Endothelial cell of umbilical vein (primary cell): ENCODE results near the gene OR6X1. TPM values are rescaled to one million over a fixed set of nuclear protein-coding genes. Genes with fewer than 3 reads are reported as not detected.

Experiments
- BruUV-seq: library from RNA; stranded (reverse); fragments of 400-500 nt; replicated peaks from 2 replicates; lab custom pipeline; 2021; lab: Mats Ljungman, UMichigan
- CTCF ChIA-PET: fragments of 300-600, 350-600 bp; sonication (Branson Sonifier 250); formaldehyde crosslinking; loops from one replicate; lab custom pipeline; 2021; ENCODE audit warnings: antibody characterized with exemption, inconsistent platforms; lab: Charles Lee
- POLR2A ChIA-PET: fragments of 300-600, 350-600 bp; sonication (Branson Sonifier 250); formaldehyde crosslinking; loops from one replicate; lab custom pipeline; 2021; ENCODE audit warnings: antibody characterized with exemption, inconsistent platforms; lab: Charles Lee
- DNase-seq: peaks from one replicate; pipeline ENCODE4 v3.0.0-alpha.2; 2011; ENCODE audit warnings: low read depth, low spot score
- FAIRE-seq: peaks from 2 replicates; lab custom pipeline; 2011; peaks lifted over from hg19 to GRCh38; lab: Jason Lieb, UNC
- H2AFZ ChIP-seq: 2 replicates; pipeline ENCODE4 v1.6.0; 2012; ENCODE audit warnings: low read depth, low read length, control low read depth, inconsistent platforms
- H3K27ac ChIP-seq: 2 replicates; pipeline ENCODE4 v1.5.1; 2011; ENCODE audit warnings: low read depth, mild to moderate bottlenecking, control low read depth, low read length, moderate library complexity; ENCODE audit not compliant: insufficient read depth
- H3K27me3 ChIP-seq, 2 experiments: 2 replicates each; pipeline versions ENCODE4 v1.6.0 to v1.6.1; 2011; ENCODE audit warnings: low read length in 2 of 2, mixed read lengths in 1 of 2; ENCODE audit not compliant: control insufficient read depth in 2 of 2, insufficient read depth in 2 of 2
- H3K36me3 ChIP-seq, 2 experiments: 2 replicates in 1 of 2; 3 replicates in 1 of 2; pipeline ENCODE4 v1.5.1; 2011; ENCODE audit warnings: low read length in 2 of 2, mild to moderate bottlenecking in 1 of 2, moderate library complexity in 1 of 2; ENCODE audit not compliant: control insufficient read depth in 2 of 2, insufficient read depth in 2 of 2; ENCODE audit errors: extremely low read depth in 1 of 2
- H3K4me1 ChIP-seq: 3 replicates; pipeline ENCODE4 v1.5.1; 2011; ENCODE audit warnings: mild to moderate bottlenecking, low read length; ENCODE audit not compliant: control insufficient read depth, insufficient read depth; ENCODE audit errors: extremely low read depth
- H3K4me2 ChIP-seq: 2 replicates; pipeline ENCODE4 v1.6.1; 2011; ENCODE audit warnings: low read length, control low read depth, mixed read lengths; ENCODE audit not compliant: insufficient read depth
- H3K4me3 ChIP-seq, 3 experiments: fragments of 200-600 bp in 1 of 3; sonication (generic), shearing (Covaris generic) in 1 of 3; replicated peaks in 1 of 3; 2 replicates each; pipeline ENCODE4 v1.5.1; 2011 to 2016; ENCODE audit warnings: control low read depth in 3 of 3, low read length in 3 of 3, mild to moderate bottlenecking in 2 of 3, inconsistent platforms in 1 of 3, low read depth in 1 of 3, moderate library complexity in 1 of 3; ENCODE audit not compliant: insufficient read depth in 1 of 3
- H3K79me2 ChIP-seq: 2 replicates; pipeline ENCODE4 v1.6.0; 2012; ENCODE audit warnings: low read length, inconsistent platforms; ENCODE audit not compliant: control insufficient read depth, insufficient read depth
- H3K9ac ChIP-seq: replicated peaks from 2 replicates; pipeline ENCODE3; 2011; ENCODE audit warnings: low read length, control low read depth; ENCODE audit not compliant: insufficient read depth; ENCODE audit errors: extremely low read depth
- H3K9me1 ChIP-seq: replicated peaks from 3 replicates; pipeline ENCODE4 v1.6.0; 2011; ENCODE audit warnings: mild to moderate bottlenecking, low read length; ENCODE audit not compliant: control insufficient read depth, insufficient read depth; ENCODE audit errors: extremely low read depth
- H3K9me3 ChIP-seq: replicated peaks from 2 replicates; pipeline ENCODE4 v1.5.1; 2012; ENCODE audit warnings: low read length, inconsistent platforms; ENCODE audit not compliant: control insufficient read depth, insufficient read depth
- H4K20me1 ChIP-seq: replicated peaks from 2 replicates; pipeline ENCODE3; 2011; ENCODE audit warnings: mild to moderate bottlenecking, low read length; ENCODE audit not compliant: control insufficient read depth, insufficient read depth; ENCODE audit errors: extremely low read depth
- CTCF ChIP-seq, 2 donors: IDR thresholded peaks; 1 replicate in 1 of 2; 2 replicates in 1 of 2; pipeline ENCODE4 v1.5.1; 2011; ENCODE audit warnings: low read length in 2 of 2, mild to moderate bottlenecking in 2 of 2, moderate library complexity in 2 of 2, control low read depth in 1 of 2, inconsistent platforms in 1 of 2, low read depth in 1 of 2; ENCODE audit not compliant: insufficient read depth in 1 of 2; ENCODE audit errors: extremely low read depth in 1 of 2
- EZH2 ChIP-seq: IDR thresholded peaks from 2 replicates; pipeline ENCODE4 v1.6.1; 2012; ENCODE audit warnings: borderline replicate concordance, low read depth, mild to moderate bottlenecking, moderate library complexity, low read length, inconsistent platforms; ENCODE audit not compliant: severe bottlenecking
- FOS ChIP-seq: IDR thresholded peaks from 2 replicates; pipeline ENCODE4 v1.6.1; 2011; ENCODE audit warnings: mild to moderate bottlenecking, low read length, moderate library complexity, borderline replicate concordance; ENCODE audit not compliant: insufficient read depth
- GATA2 ChIP-seq: IDR thresholded peaks from 2 replicates; pipeline ENCODE4 v1.7.0; 2011; ENCODE audit warnings: low read depth, mild to moderate bottlenecking, moderate library complexity, mixed read lengths, low read length; ENCODE audit not compliant: insufficient read length, insufficient read depth
- JUN ChIP-seq: IDR thresholded peaks from 2 replicates; pipeline ENCODE4 v1.6.1; 2011; ENCODE audit warnings: borderline replicate concordance, low read depth; ENCODE audit not compliant: insufficient read length, insufficient read depth
- MYC ChIP-seq: IDR thresholded peaks from one replicate; pipeline ENCODE4 v1.6.1; 2011; ENCODE audit warnings: mild to moderate bottlenecking, low read depth, low read length
- POLR2A ChIP-seq: IDR thresholded peaks from 2 replicates; pipeline ENCODE4 v1.6.1; 2012; ENCODE audit warnings: low read depth, mild to moderate bottlenecking, control low read depth, low read length
- POLR2AphosphoS5 ChIP-seq: IDR thresholded peaks from 2 replicates; pipeline ENCODE4 v1.6.1; 2012; ENCODE audit warnings: low read depth, mild to moderate bottlenecking, control low read depth, low read length, moderate library complexity; ENCODE audit not compliant: insufficient read depth
- dilution Hi-C: fragments of 300-500 bp; cut with MboI; formaldehyde crosslinking; loops from one replicate; pipeline ENCODE4 v1.15.0; 2019; ENCODE audit warnings: low sequenced_read_pairs; ENCODE audit not compliant: extremely low pct_ligation_motif_present
- intact Hi-C: fragments of 100-400 bp; cut with micrococcal nuclease; formaldehyde crosslinking; loops from one replicate; pipeline ENCODE4 v1.10.0; 2022
- polyA plus RNA-seq, 4 experiments: library from polyadenylated mRNA; depleted of rRNA in 3 of 4; stranded (reverse) in 3 of 4; unstranded in 1 of 4; fragments of >200 nt; gene quantifications; 2 replicates each; pipeline versions ENCODE4 v1.2.1 to v1.2.3, GENCODE V29; 2011 to 2012; ENCODE audit warnings: missing spikeins in 1 of 4
- total RNA-seq: library from RNA; stranded (reverse); gene quantifications from 2 replicates; pipeline ENCODE4 v1.2.3, GENCODE V29; 2021
- TF ChIP-seq, protein P1 (sequence below): IDR thresholded peaks from 2 replicates; pipeline ENCODE4 v1.6.1; 2011; ENCODE audit not compliant: insufficient read depth, insufficient read length

The OR6X1 gene
- total and polyA plus RNA-seq, 2 donors (not counting 3 experiments of a cell fraction or from before 2014, with no cell fraction given), result not detected

GRCh38 chr11:123742031-123742723 lies 12.1 kb downstream of the OR6X1 start:
- no peak for TF ChIP-seq POLR2A
- TF ChIP-seq GATA2, result no peak
- TF ChIP-seq POLR2AphosphoS5, result no peak
- TF ChIP-seq JUN, result no peak
- TF ChIP-seq EZH2, result no peak
- no peak for TF ChIP-seq CTCF (IDR thresholded peaks at IDR 0.05; ENCODE audit: extremely low read depth in 1 of 2, insufficient read depth in 1 of 2, low read depth in 1 of 2, low read length in 2 of 2)
- TF ChIP-seq FOS, result no peak
- no peak for TF ChIP-seq MYC
- TF ChIP-seq, protein P1, sequence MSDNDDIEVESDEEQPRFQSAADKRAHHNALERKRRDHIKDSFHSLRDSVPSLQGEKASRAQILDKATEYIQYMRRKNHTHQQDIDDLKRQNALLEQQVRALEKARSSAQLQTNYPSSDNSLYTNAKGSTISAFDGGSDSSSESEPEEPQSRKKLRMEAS, result no peak
- Histone ChIP-seq H3K9ac (peak overlapping the region; percentile 78), H2AFZ (peak overlapping the region; percentile 91), H3K4me3 (peak overlapping the region; percentile 58 to 89 (median 64)), H3K9me3 (no peaks in the 10 kb centered on the region), H3K36me3 (peaks cover 0 to 2% of the 10 kb centered on the region in 2 experiments), H3K4me2 (peak overlapping the region; percentile 85), H3K27me3 (peaks cover 0 to 3% of the 10 kb centered on the region in 2 experiments), H3K4me1 (peaks cover 14% of the 10 kb centered on the region), H3K9me1 (no peaks in the 10 kb centered on the region), H3K27ac (peak overlapping the region; percentile 10), H4K20me1 (no peaks in the 10 kb centered on the region), H3K79me2 (peaks cover 39% of the 10 kb centered on the region)
- FAIRE-seq (no peak), DNase-seq (no peak)
- CTCF ChIA-PET, result interaction anchor here (0.8 to 1.0 kb wide), 3 partner anchors 14 to 452 kb away, joined by 3 to 4 read pairs (median 3); no protein-coding TSS in a partner anchor
- POLR2A ChIA-PET, result no interaction called here
- TSS peak; percentile 82 for BruUV-seq
- intact Hi-C loops (loop anchor here (5.0 kb wide), 2 partner anchors 435 to 455 kb away; no protein-coding TSS in a partner anchor), dilution Hi-C loops (no loop called here)
